GM10266 (cell line): ENCODE data around the gene GRID2IP.

Experiments
- DNase-seq: peaks from one replicate; pipeline ENCODE4 v3.0.0; 2012; ENCODE audit errors: extremely low spot score
- TF ChIP-seq, protein P1 (sequence below): IDR thresholded peaks from 2 replicates; pipeline ENCODE4 v1.5.1; 2012; ENCODE audit warnings: mild to moderate bottlenecking, low read depth; ENCODE audit not compliant: control insufficient read depth, insufficient read depth; ENCODE audit errors: missing control alignments

GRID2IP gene

DNA sequence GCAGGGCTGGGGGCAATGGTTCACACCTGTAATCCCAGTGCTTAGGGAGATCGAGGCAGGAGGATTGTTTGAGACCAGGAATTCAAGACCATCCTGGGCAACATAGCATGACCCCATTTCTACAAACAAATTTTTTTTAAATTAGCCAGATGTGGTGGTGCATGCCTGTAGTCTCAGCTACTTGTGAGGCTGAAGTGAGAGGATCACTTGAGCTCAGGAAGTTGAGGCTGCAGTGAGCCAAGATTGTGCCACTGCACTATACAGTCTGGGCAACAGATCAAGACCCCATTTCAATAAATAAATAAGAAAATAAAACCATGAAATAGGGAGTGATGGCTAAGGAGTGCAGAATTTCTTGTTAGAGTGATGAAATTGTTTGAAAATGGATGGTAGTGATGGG lies 8.9 kb downstream of the GRID2IP start:
- TF ChIP-seq, protein P1, sequence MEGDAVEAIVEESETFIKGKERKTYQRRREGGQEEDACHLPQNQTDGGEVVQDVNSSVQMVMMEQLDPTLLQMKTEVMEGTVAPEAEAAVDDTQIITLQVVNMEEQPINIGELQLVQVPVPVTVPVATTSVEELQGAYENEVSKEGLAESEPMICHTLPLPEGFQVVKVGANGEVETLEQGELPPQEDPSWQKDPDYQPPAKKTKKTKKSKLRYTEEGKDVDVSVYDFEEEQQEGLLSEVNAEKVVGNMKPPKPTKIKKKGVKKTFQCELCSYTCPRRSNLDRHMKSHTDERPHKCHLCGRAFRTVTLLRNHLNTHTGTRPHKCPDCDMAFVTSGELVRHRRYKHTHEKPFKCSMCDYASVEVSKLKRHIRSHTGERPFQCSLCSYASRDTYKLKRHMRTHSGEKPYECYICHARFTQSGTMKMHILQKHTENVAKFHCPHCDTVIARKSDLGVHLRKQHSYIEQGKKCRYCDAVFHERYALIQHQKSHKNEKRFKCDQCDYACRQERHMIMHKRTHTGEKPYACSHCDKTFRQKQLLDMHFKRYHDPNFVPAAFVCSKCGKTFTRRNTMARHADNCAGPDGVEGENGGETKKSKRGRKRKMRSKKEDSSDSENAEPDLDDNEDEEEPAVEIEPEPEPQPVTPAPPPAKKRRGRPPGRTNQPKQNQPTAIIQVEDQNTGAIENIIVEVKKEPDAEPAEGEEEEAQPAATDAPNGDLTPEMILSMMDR, result no peak
- no peak for DNase-seq

DNA sequence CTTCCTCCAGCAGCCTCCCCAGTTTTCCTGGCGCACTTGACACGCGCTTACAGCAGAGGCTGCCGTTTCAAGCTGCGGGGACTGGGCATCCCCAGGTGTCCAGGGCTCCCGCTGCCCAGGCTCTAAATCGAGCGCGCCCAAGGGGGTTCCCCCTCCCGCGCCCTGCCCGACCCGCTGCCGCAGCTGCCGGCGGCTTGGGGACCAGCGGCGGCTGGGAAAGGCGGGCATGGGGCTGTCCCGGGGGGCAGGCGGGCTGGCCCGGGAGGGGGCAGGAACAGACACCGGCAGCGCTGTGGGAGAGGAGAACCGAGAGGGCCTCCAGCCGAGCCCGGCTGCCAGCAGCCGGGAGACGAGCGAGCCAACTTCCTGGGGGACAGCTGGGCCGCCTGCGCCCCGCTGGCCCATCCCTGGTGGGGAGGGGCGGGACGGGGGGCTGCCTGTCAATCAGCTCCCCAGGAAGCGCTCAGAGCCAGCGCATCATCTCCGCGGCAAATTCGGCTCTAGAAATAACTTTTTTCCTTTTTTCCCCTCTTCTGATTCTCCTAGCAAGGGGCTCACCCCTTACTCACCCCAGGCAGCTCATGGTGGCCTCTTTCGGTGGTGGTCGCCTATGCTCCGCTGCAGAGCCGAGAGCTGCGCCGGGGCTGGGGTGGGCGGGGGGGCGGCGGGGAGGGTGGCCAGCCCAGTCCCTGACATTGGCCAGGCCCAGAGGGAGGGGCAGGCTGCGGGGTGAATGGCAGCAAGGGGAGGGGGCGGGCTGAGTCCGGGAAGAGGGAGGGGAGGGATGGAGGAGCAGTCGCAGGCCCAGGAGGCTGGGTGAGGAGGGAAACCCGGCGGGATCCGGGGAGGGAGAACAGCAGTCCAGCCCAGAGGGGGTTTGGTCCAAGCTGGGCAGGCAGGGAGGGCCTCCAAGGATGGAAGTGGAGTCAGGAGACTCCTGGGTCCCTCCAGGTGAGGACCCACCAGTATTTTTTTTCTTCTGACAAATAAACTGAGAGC lies 14.7 kb downstream of the GRID2IP start:
- TF ChIP-seq, protein P1, result no peak
- DNase-seq, result peak; percentile 69

DNA sequence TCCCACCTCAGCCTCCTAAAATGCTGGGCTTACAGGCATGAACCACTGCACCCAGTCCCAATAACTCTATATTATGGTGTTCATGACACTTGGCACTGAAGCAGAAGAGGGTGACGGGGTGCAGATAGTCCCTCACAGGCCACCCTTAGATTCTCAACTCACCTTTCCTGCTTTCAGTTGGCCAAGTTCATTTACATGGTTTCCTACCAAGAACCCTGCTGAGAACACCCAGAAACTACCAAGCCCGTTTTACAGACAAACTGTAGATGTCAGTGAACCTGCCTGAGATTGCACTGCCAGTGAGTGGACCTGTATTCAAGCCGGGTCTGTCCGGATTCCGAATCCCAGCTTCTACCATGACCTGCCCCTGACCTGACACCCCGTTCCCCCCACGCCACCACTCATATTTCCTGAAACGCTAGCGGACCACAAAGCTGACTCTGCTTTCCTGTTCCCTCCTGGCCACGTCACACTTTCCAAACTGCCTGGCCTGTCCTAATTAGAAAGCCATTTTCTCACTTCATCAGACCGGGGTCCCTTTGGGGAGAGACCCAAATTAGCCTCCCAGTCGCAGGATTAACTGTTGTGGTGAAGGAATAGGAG lies 17.3 kb downstream of the GRID2IP start:
- TF ChIP-seq, protein P1, result no peak

DNA sequence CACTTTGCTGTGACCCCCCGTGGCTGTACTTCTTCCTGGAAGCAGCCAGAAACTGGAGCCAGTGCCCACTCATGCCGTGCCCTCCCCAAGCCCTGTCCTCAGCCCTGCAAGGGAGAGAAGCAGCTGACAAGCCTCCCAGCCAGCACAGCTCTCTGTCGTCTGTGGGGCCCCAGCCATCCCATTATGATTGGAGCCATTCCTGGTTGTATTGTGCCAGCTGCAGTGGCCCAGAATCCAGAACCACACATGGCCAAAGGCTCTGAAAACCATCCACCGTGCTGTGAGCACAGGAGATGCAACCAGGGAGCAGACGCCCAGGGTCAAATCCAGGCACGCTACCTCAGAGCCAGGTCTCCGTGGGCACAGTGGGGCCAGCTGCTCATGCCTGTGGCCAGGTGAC lies 18.7 kb downstream of the GRID2IP start:
- TF ChIP-seq, protein P1, result no peak

More for the DNA sequence above, 17.3 kb downstream of the GRID2IP start:
- peak; percentile 63 for DNase-seq

DNA sequence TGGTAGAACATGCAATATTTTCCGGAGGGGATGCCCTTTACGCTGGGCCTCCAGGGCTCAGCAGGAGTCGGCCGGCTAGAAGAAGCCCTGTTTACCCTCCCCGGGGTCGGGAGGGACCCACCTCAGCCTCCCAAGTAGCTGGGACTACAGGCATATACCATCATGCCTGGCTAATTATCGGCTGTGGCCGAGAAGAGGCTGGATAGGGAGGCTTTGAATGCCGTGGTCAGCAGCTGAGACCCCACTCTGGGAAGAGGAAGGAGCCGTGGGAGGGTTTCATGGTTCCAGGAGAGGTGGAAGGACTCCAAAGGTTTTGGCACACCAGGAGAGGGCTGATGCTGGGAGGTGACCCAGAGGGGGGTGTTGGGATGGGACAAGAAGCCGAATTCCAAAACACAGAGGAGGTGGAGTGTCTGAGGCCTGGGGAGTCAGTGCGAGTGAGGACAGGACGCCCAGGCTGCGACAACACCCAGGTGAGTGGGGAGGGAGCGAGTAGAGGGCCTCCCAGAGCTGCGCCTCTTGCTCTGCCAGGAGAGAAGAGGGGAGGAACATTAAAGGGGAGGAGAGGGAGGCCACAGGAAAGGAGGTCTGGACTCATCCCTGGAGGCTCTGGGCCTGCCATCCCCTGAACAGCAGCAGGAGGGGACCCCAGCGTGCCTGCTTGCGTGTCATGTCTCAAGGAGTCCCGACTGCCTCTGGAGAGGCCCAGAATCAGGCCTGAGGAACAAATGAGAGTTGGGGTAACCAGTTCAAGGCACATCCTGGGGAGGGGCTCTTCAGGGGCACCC lies 19.6 kb downstream of the GRID2IP start:
- no peak for DNase-seq
- TF ChIP-seq, protein P1, result no peak

More for the DNA sequence above, 18.7 kb downstream of the GRID2IP start:
- DNase-seq, result no peak

DNA sequence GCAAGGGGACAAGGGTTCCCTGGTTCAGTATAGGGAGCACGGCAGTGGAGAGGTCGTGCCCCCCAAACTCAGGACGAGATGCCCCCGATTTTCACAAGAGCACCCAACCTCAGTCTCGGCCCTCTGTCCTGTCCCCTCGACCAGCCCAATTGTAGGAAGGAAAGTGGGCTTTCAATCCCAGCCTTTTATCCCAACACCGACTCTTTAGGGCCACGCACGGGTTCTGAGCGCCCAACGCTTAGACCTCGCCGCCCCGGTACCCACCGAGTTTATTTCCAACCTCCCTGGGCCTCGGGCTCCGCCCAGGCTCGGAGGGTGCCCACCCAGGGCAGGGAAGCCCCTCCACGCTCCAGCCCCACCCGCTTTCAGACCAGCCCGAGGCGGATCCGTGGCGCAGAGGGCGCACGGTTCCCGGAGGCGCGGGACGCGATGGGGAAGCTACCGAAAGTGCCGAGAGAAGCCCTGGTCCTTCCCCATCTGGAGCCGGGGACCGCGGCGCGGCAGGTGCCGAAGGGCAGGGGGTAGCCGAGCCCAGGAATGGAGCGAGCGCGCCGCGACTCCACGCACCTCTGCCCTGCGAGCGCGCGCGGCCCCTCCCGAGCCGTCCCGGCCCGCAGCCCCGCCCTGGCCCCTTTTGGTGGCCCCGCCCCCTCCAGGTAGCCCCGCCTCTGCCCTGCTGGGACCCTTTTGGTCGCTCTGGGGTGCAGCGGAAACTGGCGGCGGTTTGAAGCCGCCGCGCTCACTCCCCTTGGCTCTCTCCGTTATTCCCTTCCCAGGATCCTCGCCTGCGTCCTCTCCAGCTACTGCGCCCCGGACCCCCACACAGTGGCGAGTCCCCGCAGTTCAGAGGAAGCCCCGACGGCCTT lies 20.4 kb downstream of the GRID2IP start:
- TF ChIP-seq, protein P1, result no peak

More for the DNA sequence above, 20.4 kb downstream of the GRID2IP start:
- peak; percentile 82 for DNase-seq
